PC-3 (cell line): ENCODE data around the gene LENG1.

Experiments used
- EZH2 ChIP-seq: fragments of 300-600 bp; sonication (generic); IDR thresholded peaks from one replicate; pipeline ENCODE4 v1.6.1; 2017; ENCODE audit warnings: antibody characterized with exemption, mild to moderate bottlenecking, low read length; ENCODE audit not compliant: unreplicated experiment
- TF ChIP-seq, protein P1 (sequence below): fragments of 300-600 bp; sonication (generic); conservative IDR thresholded peaks from 2 replicates; pipeline ENCODE4 v1.5.1; 2017; ENCODE audit warnings: antibody characterized with exemption, low read depth, mild to moderate bottlenecking, low read length

DNA sequence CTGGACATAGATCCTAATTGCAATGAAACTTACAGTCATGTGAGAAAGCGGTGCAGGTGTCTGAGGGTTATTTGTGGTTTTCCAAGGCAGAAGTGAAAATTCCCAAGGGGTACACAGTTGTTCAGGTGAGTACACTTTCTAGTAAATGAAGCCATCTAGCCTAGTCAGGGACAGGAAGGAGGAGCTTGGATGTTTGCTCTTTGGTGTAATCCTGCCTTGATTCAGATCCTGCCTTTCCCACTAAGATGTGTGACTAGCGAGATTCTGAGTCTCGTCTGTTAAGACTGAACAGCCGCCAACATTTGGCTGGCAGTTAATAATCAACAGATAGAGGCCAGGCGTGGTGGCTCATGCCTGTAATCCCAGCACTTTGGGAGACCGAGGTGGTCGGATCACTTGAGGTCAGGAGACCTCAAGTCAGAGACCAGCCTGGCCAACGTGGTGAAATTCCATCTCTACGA lies 43.7 kb upstream of the LENG1 start:
- TF ChIP-seq, protein P1, sequence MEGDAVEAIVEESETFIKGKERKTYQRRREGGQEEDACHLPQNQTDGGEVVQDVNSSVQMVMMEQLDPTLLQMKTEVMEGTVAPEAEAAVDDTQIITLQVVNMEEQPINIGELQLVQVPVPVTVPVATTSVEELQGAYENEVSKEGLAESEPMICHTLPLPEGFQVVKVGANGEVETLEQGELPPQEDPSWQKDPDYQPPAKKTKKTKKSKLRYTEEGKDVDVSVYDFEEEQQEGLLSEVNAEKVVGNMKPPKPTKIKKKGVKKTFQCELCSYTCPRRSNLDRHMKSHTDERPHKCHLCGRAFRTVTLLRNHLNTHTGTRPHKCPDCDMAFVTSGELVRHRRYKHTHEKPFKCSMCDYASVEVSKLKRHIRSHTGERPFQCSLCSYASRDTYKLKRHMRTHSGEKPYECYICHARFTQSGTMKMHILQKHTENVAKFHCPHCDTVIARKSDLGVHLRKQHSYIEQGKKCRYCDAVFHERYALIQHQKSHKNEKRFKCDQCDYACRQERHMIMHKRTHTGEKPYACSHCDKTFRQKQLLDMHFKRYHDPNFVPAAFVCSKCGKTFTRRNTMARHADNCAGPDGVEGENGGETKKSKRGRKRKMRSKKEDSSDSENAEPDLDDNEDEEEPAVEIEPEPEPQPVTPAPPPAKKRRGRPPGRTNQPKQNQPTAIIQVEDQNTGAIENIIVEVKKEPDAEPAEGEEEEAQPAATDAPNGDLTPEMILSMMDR: no peak
- no peak for TF ChIP-seq EZH2
